HL-60 (cell line): Measurements from ENCODE around the gene ZNF629.

Experiments used
- DNase-seq, 2 experiments: peaks; one replicate each; pipeline ENCODE4 v3.0.0-alpha.2; 2010 to 2020; ENCODE audit warnings: low read depth in 1 of 2, low spot score in 1 of 2
- H3K27ac ChIP-seq: fragments of 250-450 bp; sonication (Bioruptor Pico); replicated peaks from 2 replicates; pipeline ENCODE4 v1.5.1; 2020; ENCODE audit warnings: mild to moderate bottlenecking, moderate library complexity
- H3K27me3 ChIP-seq: fragments of 250-450 bp; sonication (Bioruptor Pico); 2 replicates; pipeline ENCODE4 v1.5.1; 2021; ENCODE audit warnings: mild to moderate bottlenecking, moderate library complexity; ENCODE audit not compliant: insufficient read depth, poor library complexity, severe bottlenecking
- H3K4me3 ChIP-seq: replicated peaks from 2 replicates; pipeline ENCODE4 v1.5.1; 2011; ENCODE audit warnings: mild to moderate bottlenecking, control low read depth, low read length; ENCODE audit not compliant: insufficient read depth
- GABPA ChIP-seq: IDR thresholded peaks from 2 replicates; pipeline ENCODE4 v1.6.1; 2012; ENCODE audit warnings: low read depth
- POLR2AphosphoS5 ChIP-seq: IDR thresholded peaks from 2 replicates; pipeline ENCODE4 v1.6.1; 2012; ENCODE audit warnings: low read depth
- SPI1 ChIP-seq: IDR thresholded peaks from 2 replicates; pipeline ENCODE4 v1.6.1; 2012; ENCODE audit warnings: low read depth, mild to moderate bottlenecking, borderline replicate concordance
- TF ChIP-seq, protein P1 (sequence below): IDR thresholded peaks from 2 replicates; pipeline ENCODE4 v1.6.1; 2012; ENCODE audit warnings: low read depth; ENCODE audit not compliant: insufficient replicate concordance
- TF ChIP-seq, protein P2 (sequence below): IDR thresholded peaks from one replicate; pipeline ENCODE4 v1.5.1; 2011; ENCODE audit warnings: low read length, control low read depth, inconsistent platforms; ENCODE audit not compliant: insufficient read depth

Gene ZNF629

DNA sequence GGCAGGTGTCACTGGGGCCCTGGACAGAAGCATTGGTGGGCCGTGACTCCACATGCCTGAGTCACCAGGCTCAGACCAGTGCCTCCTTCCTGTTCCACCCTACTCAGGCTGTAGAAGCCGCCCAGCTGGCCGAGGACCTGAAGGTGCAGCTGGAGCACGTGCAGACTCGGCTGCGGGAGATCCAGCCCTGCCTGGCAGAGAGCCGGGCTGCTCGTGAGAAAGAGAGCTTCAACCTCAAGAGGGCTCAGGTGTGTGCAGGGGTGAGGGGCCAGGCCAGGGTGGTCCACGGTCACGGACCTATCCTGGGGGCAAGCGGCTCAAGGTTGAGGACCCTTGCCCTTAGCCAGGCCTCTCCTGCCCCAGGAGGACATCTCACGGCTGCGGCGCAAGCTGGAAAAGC is 15.3 kb downstream of the ZNF629 start:
- TF ChIP-seq, protein P1, sequence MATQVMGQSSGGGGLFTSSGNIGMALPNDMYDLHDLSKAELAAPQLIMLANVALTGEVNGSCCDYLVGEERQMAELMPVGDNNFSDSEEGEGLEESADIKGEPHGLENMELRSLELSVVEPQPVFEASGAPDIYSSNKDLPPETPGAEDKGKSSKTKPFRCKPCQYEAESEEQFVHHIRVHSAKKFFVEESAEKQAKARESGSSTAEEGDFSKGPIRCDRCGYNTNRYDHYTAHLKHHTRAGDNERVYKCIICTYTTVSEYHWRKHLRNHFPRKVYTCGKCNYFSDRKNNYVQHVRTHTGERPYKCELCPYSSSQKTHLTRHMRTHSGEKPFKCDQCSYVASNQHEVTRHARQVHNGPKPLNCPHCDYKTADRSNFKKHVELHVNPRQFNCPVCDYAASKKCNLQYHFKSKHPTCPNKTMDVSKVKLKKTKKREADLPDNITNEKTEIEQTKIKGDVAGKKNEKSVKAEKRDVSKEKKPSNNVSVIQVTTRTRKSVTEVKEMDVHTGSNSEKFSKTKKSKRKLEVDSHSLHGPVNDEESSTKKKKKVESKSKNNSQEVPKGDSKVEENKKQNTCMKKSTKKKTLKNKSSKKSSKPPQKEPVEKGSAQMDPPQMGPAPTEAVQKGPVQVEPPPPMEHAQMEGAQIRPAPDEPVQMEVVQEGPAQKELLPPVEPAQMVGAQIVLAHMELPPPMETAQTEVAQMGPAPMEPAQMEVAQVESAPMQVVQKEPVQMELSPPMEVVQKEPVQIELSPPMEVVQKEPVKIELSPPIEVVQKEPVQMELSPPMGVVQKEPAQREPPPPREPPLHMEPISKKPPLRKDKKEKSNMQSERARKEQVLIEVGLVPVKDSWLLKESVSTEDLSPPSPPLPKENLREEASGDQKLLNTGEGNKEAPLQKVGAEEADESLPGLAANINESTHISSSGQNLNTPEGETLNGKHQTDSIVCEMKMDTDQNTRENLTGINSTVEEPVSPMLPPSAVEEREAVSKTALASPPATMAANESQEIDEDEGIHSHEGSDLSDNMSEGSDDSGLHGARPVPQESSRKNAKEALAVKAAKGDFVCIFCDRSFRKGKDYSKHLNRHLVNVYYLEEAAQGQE = no peak
- TF ChIP-seq POLR2AphosphoS5 = no peak
- TF ChIP-seq, protein P2, sequence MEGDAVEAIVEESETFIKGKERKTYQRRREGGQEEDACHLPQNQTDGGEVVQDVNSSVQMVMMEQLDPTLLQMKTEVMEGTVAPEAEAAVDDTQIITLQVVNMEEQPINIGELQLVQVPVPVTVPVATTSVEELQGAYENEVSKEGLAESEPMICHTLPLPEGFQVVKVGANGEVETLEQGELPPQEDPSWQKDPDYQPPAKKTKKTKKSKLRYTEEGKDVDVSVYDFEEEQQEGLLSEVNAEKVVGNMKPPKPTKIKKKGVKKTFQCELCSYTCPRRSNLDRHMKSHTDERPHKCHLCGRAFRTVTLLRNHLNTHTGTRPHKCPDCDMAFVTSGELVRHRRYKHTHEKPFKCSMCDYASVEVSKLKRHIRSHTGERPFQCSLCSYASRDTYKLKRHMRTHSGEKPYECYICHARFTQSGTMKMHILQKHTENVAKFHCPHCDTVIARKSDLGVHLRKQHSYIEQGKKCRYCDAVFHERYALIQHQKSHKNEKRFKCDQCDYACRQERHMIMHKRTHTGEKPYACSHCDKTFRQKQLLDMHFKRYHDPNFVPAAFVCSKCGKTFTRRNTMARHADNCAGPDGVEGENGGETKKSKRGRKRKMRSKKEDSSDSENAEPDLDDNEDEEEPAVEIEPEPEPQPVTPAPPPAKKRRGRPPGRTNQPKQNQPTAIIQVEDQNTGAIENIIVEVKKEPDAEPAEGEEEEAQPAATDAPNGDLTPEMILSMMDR = no peak
- no peak for TF ChIP-seq GABPA
- TF ChIP-seq SPI1 = no peak
- Histone ChIP-seq H3K27me3 (no peaks in the 10 kb centered on the region), H3K4me3 (no peak overlapping the region), H3K27ac (no peak overlapping the region)
- no peak for DNase-seq

DNA sequence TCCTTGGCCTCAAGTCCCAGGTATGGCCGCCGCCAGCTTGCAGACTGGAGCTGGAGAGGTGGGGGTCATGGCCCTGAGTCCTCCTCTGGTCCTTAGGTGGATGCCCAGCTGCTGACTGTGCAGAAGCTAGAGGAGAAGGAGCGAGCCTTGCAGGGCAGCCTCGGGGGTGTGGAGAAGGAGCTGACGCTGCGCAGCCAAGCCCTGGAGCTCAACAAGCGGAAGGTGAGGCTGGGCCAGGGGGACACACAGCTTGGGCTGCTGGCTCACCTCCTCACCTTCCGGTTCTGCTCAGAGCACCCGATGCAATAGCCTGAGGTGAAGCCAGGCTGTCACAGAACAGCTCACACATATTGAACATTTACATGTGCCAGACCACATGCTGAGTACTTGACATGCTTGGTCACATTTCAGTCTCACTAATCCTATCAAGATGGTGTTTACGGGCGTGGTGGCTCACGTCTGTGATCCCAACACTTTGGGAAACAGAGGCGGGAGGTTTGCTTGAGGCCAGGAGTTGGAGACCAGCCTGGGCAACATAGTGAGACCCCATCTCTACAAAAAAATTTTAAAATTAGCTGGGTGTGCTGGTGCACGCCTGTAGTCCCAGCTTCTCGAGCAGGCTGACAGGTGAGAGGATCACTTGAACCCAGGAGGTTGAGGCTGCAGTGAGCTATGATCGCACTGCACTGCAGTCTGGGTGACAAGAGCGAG is 17.5 kb downstream of the ZNF629 start:
- no peak for DNase-seq
- Histone ChIP-seq H3K4me3 (no peak overlapping the region), H3K27me3 (no peaks in the 10 kb centered on the region), H3K27ac (no peak overlapping the region)
- TF ChIP-seq POLR2AphosphoS5 (no peak), SPI1 (no peak), GABPA (no peak)
- TF ChIP-seq, protein P2 = no peak
- TF ChIP-seq, protein P1 = no peak

DNA sequence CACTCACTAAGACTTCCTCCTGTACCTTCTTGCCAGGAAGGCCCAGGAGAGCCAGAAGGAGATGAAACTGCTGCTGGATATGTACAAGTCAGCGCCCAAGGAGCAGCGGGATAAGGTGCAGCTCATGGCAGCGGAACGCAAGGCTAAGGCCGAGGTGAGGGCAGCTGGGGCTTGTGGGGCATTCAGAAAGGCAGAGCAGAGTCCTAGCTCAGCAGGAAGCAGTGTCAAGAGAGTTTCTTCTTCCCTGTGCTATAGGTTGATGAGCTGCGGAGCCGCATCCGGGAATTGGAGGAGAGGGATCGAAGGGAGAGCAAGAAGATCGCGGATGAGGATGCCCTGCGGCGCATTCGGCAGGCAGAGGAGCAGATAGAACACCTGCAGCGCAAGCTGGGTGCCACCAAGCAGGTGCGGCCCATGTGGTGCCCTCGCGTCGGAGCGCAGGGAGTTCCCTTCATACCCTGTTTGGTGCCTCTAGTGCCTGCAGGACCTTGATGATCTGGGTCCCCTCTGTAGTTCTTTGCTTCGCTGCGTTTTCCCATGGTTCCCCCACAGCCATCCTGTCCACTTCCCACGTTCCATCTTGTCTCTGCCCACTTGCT is 18.3 kb downstream of the ZNF629 start:
- TF ChIP-seq GABPA (no peak), SPI1 (no peak), POLR2AphosphoS5 (no peak)
- TF ChIP-seq, protein P2 = no peak
- TF ChIP-seq, protein P1 = no peak
- Histone ChIP-seq H3K27ac (no peak overlapping the region), H3K27me3 (no peaks in the 10 kb centered on the region), H3K4me3 (no peak overlapping the region)
- DNase-seq = no peak
